NCI-H69 (cell line): ENCODE measurements around the gene FOXL2.

Experiments
- DNase-seq: peaks from one replicate; lab custom pipeline; 2025; lab: John Stamatoyannopoulos, UW

Gene FOXL2

GRCh38 chr3:138945709-138946662 is 951 bp downstream of the FOXL2 start:
- DNase-seq, result peak; percentile 45

- no peak for DNase-seq
These were observed 1.8 kb downstream of the FOXL2 start for GRCh38 chr3:138944929-138945708.

GRCh38 chr3:138944654-138944928 is 2.3 kb downstream of the FOXL2 start:
- DNase-seq, result no peak

GRCh38 chr3:138943724-138944653 is 2.9 kb downstream of the FOXL2 start:
- DNase-seq, result no peak

- no peak for DNase-seq
These were observed 3.9 kb downstream of the FOXL2 start for GRCh38 chr3:138942861-138943623.

GRCh38 chr3:138942271-138942670 is 4.7 kb downstream of the FOXL2 start:
- no peak for DNase-seq

GRCh38 chr3:138941259-138941885 is 5.6 kb downstream of the FOXL2 start:
- DNase-seq, result no peak

- DNase-seq, result no peak
These were observed 6.5 kb downstream of the FOXL2 start for GRCh38 chr3:138940446-138940845.

- DNase-seq, result no peak
These were observed 7.2 kb downstream of the FOXL2 start for GRCh38 chr3:138939561-138940241.

- no peak for DNase-seq
These were observed 7.9 kb downstream of the FOXL2 start for GRCh38 chr3:138938877-138939560.

GRCh38 chr3:138938056-138938876 is 8.7 kb downstream of the FOXL2 start:
- DNase-seq, result peak; percentile 4

GRCh38 chr3:138937690-138938055 is 9.3 kb downstream of the FOXL2 start:
- no peak for DNase-seq

GRCh38 chr3:138936741-138937689 is 9.9 kb downstream of the FOXL2 start:
- DNase-seq, result no peak

GRCh38 chr3:138935863-138936740 is 10.8 kb downstream of the FOXL2 start:
- DNase-seq, result peak; percentile 32

- no peak for DNase-seq
These were observed 11.5 kb downstream of the FOXL2 start for GRCh38 chr3:138935505-138935862.

GRCh38 chr3:138933981-138934691 is 12.8 kb downstream of the FOXL2 start:
- DNase-seq, result no peak
